Measurements from ENCODE around the gene MYO1E. TPM values are rescaled to one million over a fixed set of nuclear protein-coding genes. Genes with fewer than 3 reads are reported as not detected.

MYO1E gene
- total RNA-seq, 4 donors from 2014 or later: 55.7 to 147 (median 68.5) TPM

- Histone ChIP-seq H3K9me3 (peaks cover 0 to 4% (median 0%) of the 10 kb centered on the region in 4 donors), H3K4me3 (no peak overlapping the region)
- WGBS, 2 donors: 80 to 93% methylated on average over 4 of the region's 4 CpGs
These were observed 51.5 kb downstream of the MYO1E start for GRCh38 chr15:59321000-59321689.

DNA sequence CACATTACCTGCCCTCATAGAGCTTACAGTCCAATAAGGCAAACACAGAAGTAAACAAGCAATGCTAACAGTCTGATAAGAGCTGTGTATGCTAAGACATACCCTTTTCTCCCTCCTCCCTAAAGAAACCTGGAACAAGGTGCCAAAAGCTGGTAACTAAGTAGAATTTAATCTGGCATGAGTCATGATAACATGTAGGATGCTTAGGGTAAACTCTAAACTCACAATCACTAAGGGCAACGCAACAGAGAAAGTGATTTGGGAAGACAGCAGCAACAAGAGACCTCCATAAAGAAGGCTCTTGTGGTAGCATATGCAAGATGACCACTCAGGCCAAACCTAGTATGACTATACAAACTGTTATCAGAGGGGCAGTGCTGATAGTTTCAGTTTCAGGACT is 55.5 kb downstream of the MYO1E start:
- Histone ChIP-seq H3K4me3 (no peak overlapping the region), H3K9me3 (peaks cover 0 to 4% (median 0%) of the 10 kb centered on the region in 4 donors), H3K4me1 (peaks cover 0 to 53% (median 34%) of the 10 kb centered on the region in 4 donors), H3K27me3 (no peaks in the 10 kb centered on the region), H3K36me3 (no peaks in the 10 kb centered on the region), H3K27ac (no peak overlapping the region)
- 81 to 92% methylated on average over 1 of the region's 1 CpG for WGBS, 2 donors
- DNase-seq (ENCODE audit: low spot score in 2 of 2): no peak
- TF ChIP-seq POLR2A (IDR thresholded peaks at IDR 0.05) (no peak), CTCF (IDR thresholded peaks at IDR 0.05) (no peak), EP300 (IDR thresholded peaks at IDR 0.05) (no peak)

More at GRCh38 chr15:59321000-59321689, 51.5 kb downstream of the MYO1E start:
- TF ChIP-seq EP300 (IDR thresholded peaks at IDR 0.05) (no peak), CTCF (IDR thresholded peaks at IDR 0.05) (no peak), POLR2A (IDR thresholded peaks at IDR 0.05) (no peak)
- H3K36me3 ChIP-seq: no peaks in the 10 kb centered on the region
- H3K4me1 ChIP-seq: peaks cover 0 to 14% (median 6%) of the 10 kb centered on the region in 4 donors
- H3K27ac ChIP-seq: no peak overlapping the region
- no peak for DNase-seq (ENCODE audit: low spot score in 2 of 2)
- H3K27me3 ChIP-seq: no peaks in the 10 kb centered on the region

GRCh38 chr15:59315914-59316451 is 56.7 kb downstream of the MYO1E start:
- no peak for DNase-seq (ENCODE audit: low spot score in 2 of 2)
- H3K27me3 ChIP-seq: no peaks in the 10 kb centered on the region
- peaks cover 0 to 4% (median 0%) of the 10 kb centered on the region in 4 donors for H3K9me3 ChIP-seq
- whole genome bisulfite sequencing, 2 donors: 31% methylated on average over 6 of the region's 6 CpGs
- peaks cover 0 to 58% (median 37%) of the 10 kb centered on the region in 4 donors for H3K4me1 ChIP-seq
- H3K36me3 ChIP-seq: no peaks in the 10 kb centered on the region
- peak overlapping the region in 2 of 4 donors; percentile 25 to 37 for H3K27ac ChIP-seq
- TF ChIP-seq POLR2A (IDR thresholded peaks at IDR 0.05): no peak
- TF ChIP-seq CTCF (IDR thresholded peaks at IDR 0.05): no peak
- TF ChIP-seq EP300 (IDR thresholded peaks at IDR 0.05): no peak
- H3K4me3 ChIP-seq: no peak overlapping the region

GRCh38 chr15:59313641-59314332 is 58.9 kb downstream of the MYO1E start:
- Histone ChIP-seq H3K27ac (peak overlapping the region in 2 of 4 donors; percentile 40 to 49), H3K27me3 (no peaks in the 10 kb centered on the region), H3K4me1 (peaks cover 0 to 65% (median 37%) of the 10 kb centered on the region in 4 donors), H3K4me3 (no peak overlapping the region), H3K9me3 (no peaks in the 10 kb centered on the region), H3K36me3 (no peaks in the 10 kb centered on the region)
- TF ChIP-seq EP300 (IDR thresholded peaks at IDR 0.05): peak in 1 of 2 donors; percentile 60
- TF ChIP-seq POLR2A (IDR thresholded peaks at IDR 0.05): no peak
- no peak for TF ChIP-seq CTCF (IDR thresholded peaks at IDR 0.05)
- DNase-seq (ENCODE audit: low spot score in 2 of 2): peak; percentile 41 to 43
- whole genome bisulfite sequencing, 2 donors: 54 to 67% methylated on average over 6 of the region's 6 CpGs

- H3K36me3 ChIP-seq: no peaks in the 10 kb centered on the region
- H3K27ac ChIP-seq: no peak overlapping the region
- H3K27me3 ChIP-seq: no peaks in the 10 kb centered on the region
- peaks cover 0 to 64% (median 36%) of the 10 kb centered on the region in 4 donors for H3K4me1 ChIP-seq
- no peaks in the 10 kb centered on the region for H3K9me3 ChIP-seq
- H3K4me3 ChIP-seq: no peak overlapping the region
- WGBS, 2 donors: 68% methylated on average over 7 of the region's 7 CpGs
- no peak for DNase-seq (ENCODE audit: low spot score in 2 of 2)
- no peak for TF ChIP-seq POLR2A (IDR thresholded peaks at IDR 0.05)
- TF ChIP-seq EP300 (IDR thresholded peaks at IDR 0.05): no peak
- TF ChIP-seq CTCF (IDR thresholded peaks at IDR 0.05): no peak
These were observed 60.5 kb downstream of the MYO1E start for GRCh38 chr15:59312205-59312604.
